ENCODE data around the gene RFX7. TPM values are rescaled to one million over a fixed set of nuclear protein-coding genes. Genes with fewer than 3 reads are reported as not detected.

RFX7 gene
- total RNA-seq, 1 donor from 2014 or later = 51.2 TPM

GRCh38 chr15:56045068-56045748, 198.5 kb downstream of the RFX7 start:
- TF ChIP-seq CTCF (IDR thresholded peaks at IDR 0.05; ENCODE audit: unreplicated experiment) = no peak
- H3K27ac Mint-ChIP-seq = peak overlapping the region; percentile 44
- H3K9me3 Mint-ChIP-seq = peaks cover 12% of the 10 kb centered on the region
- H3K27me3 Mint-ChIP-seq (ENCODE audit: low read depth) = no peaks in the 10 kb centered on the region
- peaks cover 48% of the 10 kb centered on the region for H3K4me1 Mint-ChIP-seq
- no peak for DNase-seq (ENCODE audit: low spot score in 2 of 2, unreplicated experiment in 2 of 2)
- no peak overlapping the region for H3K4me3 Mint-ChIP-seq
- no peaks in the 10 kb centered on the region for H3K36me3 Mint-ChIP-seq

- Mint-ChIP-seq H3K4me1 (peaks cover 54% of the 10 kb centered on the region), H3K36me3 (no peaks in the 10 kb centered on the region), H3K9me3 (peaks cover 12% of the 10 kb centered on the region), H3K4me3 (no peak overlapping the region), H3K27me3 (ENCODE audit: low read depth) (no peaks in the 10 kb centered on the region), H3K27ac (peak overlapping the region; percentile 91)
- no peak for TF ChIP-seq CTCF (IDR thresholded peaks at IDR 0.05; ENCODE audit: unreplicated experiment)
- DNase-seq (ENCODE audit: low spot score in 2 of 2, unreplicated experiment in 2 of 2) = no peak
Measured at GRCh38 chr15:56042982-56043980, 200.4 kb downstream of the RFX7 start.

GRCh38 chr15:56042498-56042897, 201.2 kb downstream of the RFX7 start:
- no peaks in the 10 kb centered on the region for H3K36me3 Mint-ChIP-seq

GRCh38 chr15:56042031-56042430, 201.6 kb downstream of the RFX7 start:
- Mint-ChIP-seq H3K4me1 (peaks cover 65% of the 10 kb centered on the region), H3K27me3 (ENCODE audit: low read depth) (no peaks in the 10 kb centered on the region), H3K4me3 (no peak overlapping the region), H3K9me3 (peaks cover 4% of the 10 kb centered on the region), H3K36me3 (no peaks in the 10 kb centered on the region), H3K27ac (peak overlapping the region; percentile 91)
- no peak for DNase-seq (ENCODE audit: low spot score in 2 of 2, unreplicated experiment in 2 of 2)
- no peak for TF ChIP-seq CTCF (IDR thresholded peaks at IDR 0.05; ENCODE audit: unreplicated experiment)

More at GRCh38 chr15:56042498-56042897, 201.2 kb downstream of the RFX7 start:
- peaks cover 7% of the 10 kb centered on the region for H3K9me3 Mint-ChIP-seq
- H3K4me3 Mint-ChIP-seq = no peak overlapping the region
- H3K27ac Mint-ChIP-seq = peak overlapping the region; percentile 91
- H3K27me3 Mint-ChIP-seq (ENCODE audit: low read depth) = no peaks in the 10 kb centered on the region
- H3K4me1 Mint-ChIP-seq = peaks cover 61% of the 10 kb centered on the region
- DNase-seq (ENCODE audit: low spot score in 2 of 2, unreplicated experiment in 2 of 2) = no peak
- no peak for TF ChIP-seq CTCF (IDR thresholded peaks at IDR 0.05; ENCODE audit: unreplicated experiment)

- Mint-ChIP-seq H3K27me3 (ENCODE audit: low read depth) (no peaks in the 10 kb centered on the region), H3K4me3 (no peak overlapping the region), H3K27ac (peak overlapping the region; percentile 99), H3K4me1 (peaks cover 74% of the 10 kb centered on the region), H3K36me3 (no peaks in the 10 kb centered on the region), H3K9me3 (no peaks in the 10 kb centered on the region)
- no peak for DNase-seq (ENCODE audit: low spot score in 2 of 2, unreplicated experiment in 2 of 2)
- no peak for TF ChIP-seq CTCF (IDR thresholded peaks at IDR 0.05; ENCODE audit: unreplicated experiment)
Measured at GRCh38 chr15:56040081-56041035, 203.3 kb downstream of the RFX7 start.

All from mesothelial cell of epicardium (in vitro differentiated cells).